ENCODE data around the gene IRF1.
A peak's percentile ranks its signal among the peaks of the same experiment; 100 is the strongest.

Gene IRF1

GRCh38 chr5:132491368-132492364 is 1.1 kb upstream of the IRF1 start:
- peaks cover 0 to 16% (median 8%) of the 10 kb centered on the region in 3 donors for H3K36me3 ChIP-seq
- H3K4me1 ChIP-seq = peaks cover 0 to 54% (median 47%) of the 10 kb centered on the region in 4 donors
- no peaks in the 10 kb centered on the region for H3K9me3 ChIP-seq
- no peaks in the 10 kb centered on the region for H3K27me3 ChIP-seq
- H3K27ac ChIP-seq = peak overlapping the region; percentile 87 to 89
- DNase-seq = peak in 1 of 2 donors; percentile 66
- peak overlapping the region; percentile 73 to 75 for H3K4me3 ChIP-seq
- TF ChIP-seq CTCF (IDR thresholded peaks at IDR 0.05) = no peak
- intact Hi-C loops (cut with DNase I; ENCODE audit: low total_unique reads) = loop anchor here (10.0 kb wide), 1 partner anchor 77 kb away; no protein-coding TSS in a partner anchor

- peaks cover 0 to 38% (median 35%) of the 10 kb centered on the region in 4 donors for H3K4me1 ChIP-seq
- H3K27me3 ChIP-seq = no peaks in the 10 kb centered on the region
- peaks cover 7 to 33% (median 25%) of the 10 kb centered on the region in 3 donors for H3K36me3 ChIP-seq
- H3K4me3 ChIP-seq = peak overlapping the region; percentile 73 to 75
- H3K9me3 ChIP-seq = no peaks in the 10 kb centered on the region
- TF ChIP-seq CTCF (IDR thresholded peaks at IDR 0.05) = peak in 1 of 2 experiments; percentile 14
- H3K27ac ChIP-seq = peak overlapping the region; percentile 87 to 89
- intact Hi-C loops (cut with DNase I; ENCODE audit: low total_unique reads) = loop anchor here (10.0 kb wide), 1 partner anchor 75 kb away; no protein-coding TSS in a partner anchor
- DNase-seq = peak; percentile 52 to 83
Observed at GRCh38 chr5:132489871-132490483, 596 bp downstream of the IRF1 start.

GRCh38 chr5:132489051-132489770 is 1.4 kb downstream of the IRF1 start:
- peak overlapping the region; percentile 87 to 89 for H3K27ac ChIP-seq
- intact Hi-C loops (cut with DNase I; ENCODE audit: low total_unique reads) = no loop called here
- H3K4me3 ChIP-seq = peak overlapping the region; percentile 73 to 75
- H3K9me3 ChIP-seq = no peaks in the 10 kb centered on the region
- peak in 1 of 2 donors; percentile 64 for DNase-seq
- TF ChIP-seq CTCF (IDR thresholded peaks at IDR 0.05) = no peak
- no peaks in the 10 kb centered on the region for H3K27me3 ChIP-seq
- peaks cover 0 to 32% (median 30%) of the 10 kb centered on the region in 4 donors for H3K4me1 ChIP-seq
- H3K36me3 ChIP-seq = peaks cover 7 to 40% (median 32%) of the 10 kb centered on the region in 3 donors

- Histone ChIP-seq H3K27me3 (no peaks in the 10 kb centered on the region), H3K4me1 (peaks cover 0 to 32% (median 30%) of the 10 kb centered on the region in 4 donors), H3K27ac (no peak overlapping the region), H3K4me3 (peak overlapping the region; percentile 73 to 75), H3K9me3 (no peaks in the 10 kb centered on the region), H3K36me3 (peaks cover 7 to 46% (median 38%) of the 10 kb centered on the region in 3 donors)
- no peak for TF ChIP-seq CTCF (IDR thresholded peaks at IDR 0.05)
- intact Hi-C loops (cut with DNase I; ENCODE audit: low total_unique reads) = no loop called here
- DNase-seq = no peak
Observed at GRCh38 chr5:132488590-132488989, 2.0 kb downstream of the IRF1 start.

All from tibial artery (tissue), 4 donors.